ENCODE results near the gene COMMD8. TPM values are rescaled to one million over a fixed set of nuclear protein-coding genes. Genes with fewer than 3 reads are reported as not detected.

Gene COMMD8
- 45.4 and 49.1 TPM in 2 replicates for total RNA-seq

GRCh38 chr4:47463235-47463956, at the start of gene COMMD8:
Gene COMMD8 (minus strand): TSS chr4:47463702. CDS start chr4:47463651, 51 bp downstream.

GRCh38 chr4:47485047-47485692, 21.7 kb upstream of the COMMD8 start, which contains the start of gene ATP10D:
Gene ATP10D (plus strand): TSS chr4:47485275. CDS start chr4:47512541, 27,266 bp downstream.

Other genes starting within 250 kb of the COMMD8 start
- gene ATP10D, start 21.6 kb upstream of the COMMD8 start, total RNA-seq = 12.2 and 15.4 TPM in 2 replicates